Fibroblast of skin of abdomen (primary cell): ENCODE results near the gene LMF1.
"Not testable (repeated sequence)": the region's sequence is repeated elsewhere in the genome, so short reads cannot be mapped to it uniquely, and the experiment has no call there.

Experiments
- DNase-seq: peaks from one replicate; pipeline ENCODE4 v3.0.0-alpha.2; 2013

Gene LMF1

GRCh38 chr16:843771-844170, 127.0 kb downstream of the LMF1 start:
- no peak for DNase-seq

DNA sequence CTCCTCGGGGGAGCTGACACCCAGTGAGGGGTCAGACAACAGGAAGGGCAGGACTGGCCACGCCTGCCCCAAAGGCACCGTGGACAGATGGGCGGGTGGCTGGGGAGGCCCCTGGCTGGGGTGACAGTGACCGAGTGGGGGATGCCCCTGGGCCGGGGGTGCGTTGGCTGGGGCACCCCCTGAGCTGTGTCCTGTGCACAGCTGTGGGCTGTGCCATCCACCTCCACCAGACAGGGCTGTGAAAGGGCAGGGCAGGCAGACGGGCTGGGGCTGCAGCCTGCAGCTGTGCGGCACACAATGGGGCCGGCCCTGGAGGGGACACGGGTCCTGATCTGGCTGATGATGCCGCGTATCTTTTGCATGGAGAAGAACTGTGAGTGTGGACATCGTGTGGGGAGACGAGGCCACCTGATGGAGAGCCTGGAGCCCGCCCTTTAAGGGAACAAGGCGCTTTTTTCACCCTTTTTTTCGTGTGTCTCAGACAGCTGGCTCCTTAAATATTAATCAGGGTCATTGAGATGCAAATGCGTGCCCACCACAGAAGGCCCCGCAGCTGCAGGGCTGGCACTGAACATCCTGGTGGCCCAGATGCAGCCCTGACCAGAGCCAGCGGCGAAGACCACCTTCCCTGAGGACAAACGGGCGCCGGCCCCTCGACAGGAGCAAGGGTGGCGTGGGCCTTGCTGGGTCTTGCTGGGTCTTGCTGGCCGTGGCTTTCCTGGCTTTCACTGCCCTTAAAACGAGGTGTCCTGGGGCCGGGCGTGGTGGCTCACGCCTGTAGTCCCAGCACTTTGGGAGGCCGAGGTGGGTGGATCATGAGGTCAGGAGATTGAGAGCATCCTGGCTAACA, 127.8 kb downstream of the LMF1 start:
- no peak for DNase-seq

GRCh38 chr16:842061-842476, 128.7 kb downstream of the LMF1 start:
- DNase-seq = no peak

- no peak for DNase-seq
Measured at GRCh38 chr16:841455-842060, 129.2 kb downstream of the LMF1 start.

- no peak for DNase-seq
Measured at GRCh38 chr16:840561-841454, 130.0 kb downstream of the LMF1 start.

GRCh38 chr16:839643-840408, 131.0 kb downstream of the LMF1 start:
- no peak for DNase-seq

GRCh38 chr16:838741-839140, 132.0 kb downstream of the LMF1 start:
- DNase-seq = no peak

DNA sequence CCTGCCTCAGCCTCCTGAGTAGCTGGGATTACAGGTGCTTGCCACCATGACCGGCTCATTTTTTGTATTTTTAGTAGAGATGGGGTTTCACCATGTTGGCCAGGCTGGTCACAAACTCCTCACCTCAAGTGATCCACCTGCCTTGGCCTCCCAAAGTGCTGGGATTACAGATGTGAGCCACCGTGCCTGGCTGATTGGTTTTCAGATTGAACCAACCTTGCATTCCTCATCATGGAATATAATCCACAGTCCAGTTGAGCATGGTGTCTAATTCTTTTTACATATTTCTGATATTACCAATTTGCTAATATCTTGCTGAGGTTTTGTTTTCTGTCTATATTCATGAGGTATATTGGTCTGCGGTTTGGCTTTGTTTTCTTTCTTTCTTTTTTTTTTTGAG, 134.0 kb downstream of the LMF1 start:
- not testable (repeated sequence) for DNase-seq

GRCh38 chr16:836221-836620, 134.6 kb downstream of the LMF1 start:
- no peak for DNase-seq

- DNase-seq = no peak
Measured at GRCh38 chr16:835373-835772, 135.4 kb downstream of the LMF1 start.

GRCh38 chr16:833411-833810, 137.4 kb downstream of the LMF1 start:
- DNase-seq = no peak

GRCh38 chr16:832652-833336, 138.0 kb downstream of the LMF1 start:
- DNase-seq = no peak

GRCh38 chr16:831571-832413, 139.0 kb downstream of the LMF1 start:
- no peak for DNase-seq

DNA sequence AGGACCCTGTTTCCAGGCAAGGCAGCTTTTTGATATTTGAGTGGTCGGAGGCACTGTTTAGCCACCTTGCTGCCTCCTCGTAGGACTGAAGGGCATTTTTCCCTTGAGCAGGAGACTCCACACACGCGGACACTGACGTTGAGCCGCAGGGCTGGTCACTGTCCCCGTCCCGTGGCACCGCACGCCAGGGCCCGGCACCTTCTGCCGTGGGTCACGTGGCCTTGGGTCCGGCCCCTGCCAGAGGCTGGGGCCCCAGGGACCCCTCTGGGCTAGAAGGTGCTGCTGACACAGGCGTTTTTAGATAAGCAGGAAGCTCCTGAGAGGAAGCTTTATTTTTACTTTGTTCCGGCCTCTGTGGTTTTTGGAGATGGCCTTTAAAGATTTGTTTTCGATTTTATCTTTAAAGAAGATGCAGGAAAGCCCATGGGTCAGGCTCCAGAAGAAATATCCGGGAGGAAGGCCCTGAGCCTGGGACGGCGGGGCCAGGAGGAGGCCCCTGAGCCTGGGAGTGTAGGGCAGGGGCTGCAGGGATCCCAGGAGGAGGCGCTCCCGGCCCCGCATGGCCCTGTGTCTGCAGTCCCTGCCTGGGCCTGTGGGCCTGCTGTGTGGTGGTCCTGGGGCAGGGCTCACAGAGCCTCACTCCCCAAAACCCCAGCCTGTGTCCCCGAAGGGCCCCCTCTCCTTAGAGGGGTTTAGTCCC, 139.8 kb downstream of the LMF1 start:
- no peak for DNase-seq

DNA sequence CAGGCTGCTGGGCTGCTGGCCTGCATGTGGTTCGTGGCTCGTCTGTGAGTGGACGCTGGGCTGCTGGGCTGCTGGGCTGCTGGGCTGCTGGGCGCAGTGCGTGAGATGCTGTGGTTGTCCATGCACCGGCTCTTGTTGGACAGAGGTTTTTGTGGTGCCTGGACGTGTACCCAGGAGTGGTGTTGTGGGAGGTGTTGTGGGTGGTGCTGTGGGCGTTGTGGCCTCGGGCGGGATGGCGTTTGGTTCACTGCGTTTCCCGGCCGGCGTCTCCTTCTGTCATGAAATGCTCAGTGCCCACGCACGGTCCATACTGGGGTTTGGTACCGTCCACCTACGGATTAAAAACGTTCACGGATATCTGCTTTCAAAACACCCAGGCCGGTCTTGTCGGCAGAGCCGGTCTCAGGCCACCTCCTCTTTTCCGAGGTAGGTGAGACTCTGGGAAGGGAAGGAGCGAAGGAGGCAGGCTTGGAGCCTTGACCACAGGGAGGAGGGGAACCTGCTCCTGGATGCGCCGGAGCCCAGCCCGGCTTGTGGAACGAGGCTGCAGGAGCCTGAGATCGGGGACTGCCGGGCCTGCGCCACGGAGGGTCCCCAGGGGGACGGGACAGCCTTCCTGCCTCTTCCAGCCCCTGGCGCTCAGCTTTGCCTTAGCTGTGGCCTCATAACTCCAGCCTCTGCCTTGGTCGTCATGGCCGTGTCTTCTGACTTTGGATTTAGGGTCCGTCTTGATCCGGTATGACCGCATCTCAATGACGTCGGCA, 140.5 kb downstream of the LMF1 start:
- DNase-seq = no peak

- no peak for DNase-seq
Measured at GRCh38 chr16:828891-829290, 141.9 kb downstream of the LMF1 start.

- DNase-seq = no peak
Measured at GRCh38 chr16:827513-827912, 143.3 kb downstream of the LMF1 start.

- no peak for DNase-seq
Measured at GRCh38 chr16:825341-826061, 145.3 kb downstream of the LMF1 start.

- DNase-seq = no peak
Measured at GRCh38 chr16:824601-825000, 146.2 kb downstream of the LMF1 start.
